AG09309 (cell line): ENCODE results near the gene PLB1.
"Not testable (repeated sequence)": the region's sequence is repeated elsewhere in the genome, so short reads cannot be mapped to it uniquely, and the experiment has no call there.

ENCODE experiments used
- DNase-seq: peaks from one replicate; pipeline ENCODE4 v3.0.0-alpha.2; 2010; ENCODE audit warnings: low read depth
- H3K4me3 ChIP-seq: 2 replicates; pipeline ENCODE4 v1.5.1; 2011; ENCODE audit warnings: mild to moderate bottlenecking, low read depth, low read length, moderate library complexity; ENCODE audit not compliant: control insufficient read depth
- TF ChIP-seq, protein P1 (sequence below): IDR thresholded peaks from 2 replicates; pipeline ENCODE4 v1.5.1; 2011; ENCODE audit warnings: mild to moderate bottlenecking, low read depth, low read length, inconsistent platforms; ENCODE audit not compliant: insufficient read depth, control insufficient read depth; ENCODE audit errors: missing control alignments

Gene PLB1

DNA sequence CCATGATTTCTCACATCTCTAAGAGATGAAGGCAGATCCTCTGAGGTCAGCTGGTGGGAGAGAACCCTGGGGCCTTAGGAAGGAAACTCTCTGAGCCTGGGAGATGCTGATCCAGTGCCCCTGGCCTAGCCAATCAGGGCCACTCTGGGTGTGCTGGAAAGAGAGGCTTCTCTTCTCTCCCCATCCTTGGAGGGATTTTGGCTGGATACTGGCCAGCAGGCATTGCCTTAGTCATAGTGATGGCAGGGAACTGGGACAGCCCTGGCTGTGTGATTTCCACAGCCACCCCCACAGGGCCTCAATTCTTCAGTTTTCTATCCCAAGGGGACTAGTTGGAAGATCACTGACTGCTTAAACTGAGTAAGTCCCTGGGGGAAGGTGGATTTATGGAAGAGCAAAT is 26.6 kb upstream of the PLB1 start:
- DNase-seq: no peak
- TF ChIP-seq, protein P1, sequence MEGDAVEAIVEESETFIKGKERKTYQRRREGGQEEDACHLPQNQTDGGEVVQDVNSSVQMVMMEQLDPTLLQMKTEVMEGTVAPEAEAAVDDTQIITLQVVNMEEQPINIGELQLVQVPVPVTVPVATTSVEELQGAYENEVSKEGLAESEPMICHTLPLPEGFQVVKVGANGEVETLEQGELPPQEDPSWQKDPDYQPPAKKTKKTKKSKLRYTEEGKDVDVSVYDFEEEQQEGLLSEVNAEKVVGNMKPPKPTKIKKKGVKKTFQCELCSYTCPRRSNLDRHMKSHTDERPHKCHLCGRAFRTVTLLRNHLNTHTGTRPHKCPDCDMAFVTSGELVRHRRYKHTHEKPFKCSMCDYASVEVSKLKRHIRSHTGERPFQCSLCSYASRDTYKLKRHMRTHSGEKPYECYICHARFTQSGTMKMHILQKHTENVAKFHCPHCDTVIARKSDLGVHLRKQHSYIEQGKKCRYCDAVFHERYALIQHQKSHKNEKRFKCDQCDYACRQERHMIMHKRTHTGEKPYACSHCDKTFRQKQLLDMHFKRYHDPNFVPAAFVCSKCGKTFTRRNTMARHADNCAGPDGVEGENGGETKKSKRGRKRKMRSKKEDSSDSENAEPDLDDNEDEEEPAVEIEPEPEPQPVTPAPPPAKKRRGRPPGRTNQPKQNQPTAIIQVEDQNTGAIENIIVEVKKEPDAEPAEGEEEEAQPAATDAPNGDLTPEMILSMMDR: no peak
- H3K4me3 ChIP-seq: no peak overlapping the region

DNA sequence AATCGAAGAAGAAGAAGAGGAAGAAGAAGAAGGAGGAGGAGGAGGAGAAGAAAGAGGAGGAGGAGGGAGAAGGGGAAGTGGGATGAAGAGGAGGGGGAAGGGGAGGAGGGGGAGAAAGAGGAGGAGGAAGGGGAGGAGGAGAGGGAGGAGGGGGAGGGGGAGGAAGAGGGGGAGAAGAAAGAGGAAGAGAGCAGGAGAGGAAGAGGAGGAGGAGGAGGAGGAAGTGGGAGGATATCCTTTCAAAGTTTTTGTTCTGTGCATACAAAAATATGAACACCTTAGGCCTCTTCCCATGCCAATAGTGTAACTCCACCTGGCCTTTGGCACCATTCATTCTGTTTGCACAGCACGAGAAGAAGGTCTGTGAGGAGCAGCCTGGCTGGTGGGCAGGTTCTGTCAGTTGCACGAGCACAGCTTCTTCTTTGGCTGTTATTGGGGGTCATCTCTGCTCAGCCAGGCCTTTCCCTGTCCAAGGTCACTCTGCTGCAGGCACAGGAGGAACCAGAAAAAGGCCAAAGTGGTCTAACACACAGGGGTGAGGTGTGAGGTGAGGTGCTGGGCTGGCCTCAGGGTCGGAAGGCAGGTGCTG is 25.8 kb upstream of the PLB1 start:
- H3K4me3 ChIP-seq: no peak overlapping the region
- DNase-seq: no peak
- TF ChIP-seq, protein P1: no peak

GRCh38 chr2:28470759-28471158 is 25.1 kb upstream of the PLB1 start:
- DNase-seq: no peak
- TF ChIP-seq, protein P1: no peak
- no peak overlapping the region for H3K4me3 ChIP-seq

DNA sequence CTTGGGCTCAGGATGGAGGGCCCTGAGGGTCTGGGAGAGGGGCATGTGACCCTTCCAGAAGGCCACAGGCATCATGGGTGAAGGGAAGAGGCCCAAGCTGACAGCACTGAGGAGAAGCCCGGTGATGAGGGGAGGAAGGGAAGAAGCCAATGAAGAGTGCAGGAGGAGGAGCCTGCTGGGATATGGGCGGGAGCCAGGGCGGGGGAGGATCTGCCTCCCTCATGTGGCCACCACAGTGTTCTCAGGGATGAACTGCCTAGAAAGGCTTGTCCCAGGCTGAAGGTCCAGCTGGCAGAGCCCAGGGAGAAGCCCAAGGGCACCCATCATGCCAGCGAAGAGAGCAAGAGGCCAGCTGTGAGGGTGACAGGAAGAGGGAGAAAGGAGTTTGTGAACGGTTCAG is 24.6 kb upstream of the PLB1 start:
- TF ChIP-seq, protein P1: no peak
- no peak overlapping the region for H3K4me3 ChIP-seq
- no peak for DNase-seq

DNA sequence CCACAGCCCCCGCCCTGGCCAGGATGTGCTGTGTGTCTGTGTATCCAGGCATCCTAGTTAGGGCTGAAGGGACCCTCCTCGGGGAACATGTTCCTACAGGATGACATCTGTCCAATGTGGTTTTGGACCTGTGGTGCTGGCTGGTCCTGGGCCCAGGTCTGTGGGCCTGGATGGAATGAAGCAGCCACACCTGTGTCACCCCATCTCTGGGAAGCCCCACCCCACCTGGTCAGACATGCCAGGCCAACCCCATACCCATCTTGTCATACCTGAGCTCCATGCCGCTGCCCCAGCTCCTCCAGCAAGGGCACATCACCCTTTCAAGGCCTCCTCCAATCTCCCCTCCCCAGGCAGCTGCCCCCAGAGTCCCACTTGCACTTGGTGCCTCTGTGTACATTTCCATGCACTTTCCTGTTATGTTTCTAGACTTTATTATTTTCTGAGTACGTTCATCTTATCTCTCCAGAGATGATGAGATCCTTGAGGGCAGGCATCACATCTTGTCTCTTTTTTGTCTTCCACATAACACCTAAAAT is 24.1 kb upstream of the PLB1 start:
- no peak for DNase-seq
- H3K4me3 ChIP-seq: no peak overlapping the region
- TF ChIP-seq, protein P1: no peak

DNA sequence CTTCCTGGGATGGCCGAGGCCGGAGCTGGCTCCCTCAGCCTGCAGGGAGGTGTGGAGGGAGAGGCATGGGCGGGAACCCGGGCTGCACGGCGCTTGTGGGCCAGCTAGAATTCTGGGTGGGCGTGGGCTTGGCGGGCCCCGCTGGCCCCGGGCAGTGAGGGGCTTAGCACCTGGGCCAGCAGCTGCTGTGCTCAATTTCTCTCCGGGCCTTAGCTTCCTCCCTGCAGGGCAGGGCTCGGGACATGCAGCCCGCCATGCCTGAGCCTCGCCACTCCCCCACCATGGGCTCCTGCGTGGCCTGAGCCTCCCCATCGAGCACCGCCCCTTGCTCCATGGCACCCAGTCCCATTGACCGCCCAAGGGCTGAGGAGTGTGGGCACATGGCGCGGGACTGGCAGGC is 23.2 kb upstream of the PLB1 start:
- H3K4me3 ChIP-seq, DNase-seq: not testable (repeated sequence)

- no peak for DNase-seq
- TF ChIP-seq, protein P1: no peak
- H3K4me3 ChIP-seq: no peak overlapping the region
Measured at GRCh38 chr2:28475088-28475595, 20.7 kb upstream of the PLB1 start.
